Activated CD4-positive, alpha-beta T cell treated with anti-CD3 and anti-CD28 coated beads for 48 hours (primary cell): ENCODE data around the gene SHISA8.

Experiments
- DNase-seq: peaks from one replicate; pipeline ENCODE4 v3.0.0-alpha.2; 2020

Gene SHISA8

DNA sequence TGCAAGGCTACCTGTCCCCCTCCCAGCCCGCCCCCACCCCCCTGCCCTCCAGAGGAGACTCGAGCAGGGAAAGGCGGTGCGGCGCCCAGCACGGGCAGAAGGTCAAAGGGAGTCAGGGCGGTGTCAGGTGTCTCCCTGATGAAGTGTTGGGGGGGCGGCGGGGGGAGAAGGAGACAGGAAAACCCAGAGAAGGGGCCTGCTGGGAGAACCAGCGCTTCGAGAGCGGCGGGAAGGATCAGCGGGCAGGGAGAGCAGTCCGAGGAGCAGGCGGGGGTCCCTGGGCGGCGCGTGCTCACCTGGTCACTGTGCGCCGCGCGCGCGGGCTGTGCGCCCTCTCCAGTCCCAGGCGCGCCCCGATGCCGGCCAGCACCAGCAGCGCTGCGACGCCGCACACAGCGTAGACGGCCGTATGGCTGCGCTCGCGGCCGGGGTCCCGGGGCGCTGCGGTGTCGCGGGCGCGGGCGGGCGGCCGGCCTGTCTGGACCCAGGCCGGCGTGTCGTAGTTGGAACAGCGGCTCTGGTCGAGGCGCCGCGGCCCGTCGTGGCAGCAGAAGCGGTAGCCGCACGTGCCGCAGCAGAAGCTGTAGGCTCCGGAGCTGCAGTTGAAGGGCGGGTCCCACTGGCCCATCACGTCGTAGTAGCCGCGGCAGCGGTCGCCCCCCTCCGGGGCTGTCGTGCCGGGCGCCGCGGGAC lies 886 bp downstream of the SHISA8 start:
- DNase-seq, result no peak

DNA sequence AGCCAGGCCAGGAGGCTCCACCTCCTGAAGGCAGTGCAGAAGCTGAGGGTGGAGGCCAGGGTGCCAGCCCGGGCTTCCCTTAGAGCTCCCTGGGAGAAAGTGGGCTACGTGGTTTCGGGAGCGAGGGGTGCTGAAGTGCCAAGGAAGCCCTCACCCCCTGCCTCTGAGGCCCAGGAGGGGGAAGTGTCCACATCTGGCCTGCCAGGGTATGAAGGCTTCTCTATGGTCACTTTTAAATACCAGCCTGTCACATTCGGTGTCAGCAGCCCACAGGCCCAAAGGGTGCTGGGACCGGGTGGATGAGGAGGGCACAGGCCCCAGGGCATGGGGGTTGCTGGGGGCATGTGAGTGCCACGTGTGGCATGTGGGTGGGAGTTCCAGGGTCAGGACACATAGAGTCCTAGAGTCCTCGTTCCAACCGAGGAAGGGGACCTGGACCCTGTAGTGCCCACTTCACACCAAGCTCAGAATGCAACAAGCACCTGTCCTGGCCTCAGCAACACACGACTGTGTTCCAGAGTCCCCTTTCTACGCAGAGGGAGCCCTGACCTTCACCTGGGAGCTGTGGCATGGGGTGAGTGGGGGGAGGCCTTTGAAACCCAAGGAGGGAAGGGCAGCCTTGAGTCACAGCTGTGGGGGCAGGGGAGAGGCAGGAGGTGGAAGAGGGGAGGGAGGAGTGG lies 1.7 kb downstream of the SHISA8 start:
- DNase-seq, result no peak

DNA sequence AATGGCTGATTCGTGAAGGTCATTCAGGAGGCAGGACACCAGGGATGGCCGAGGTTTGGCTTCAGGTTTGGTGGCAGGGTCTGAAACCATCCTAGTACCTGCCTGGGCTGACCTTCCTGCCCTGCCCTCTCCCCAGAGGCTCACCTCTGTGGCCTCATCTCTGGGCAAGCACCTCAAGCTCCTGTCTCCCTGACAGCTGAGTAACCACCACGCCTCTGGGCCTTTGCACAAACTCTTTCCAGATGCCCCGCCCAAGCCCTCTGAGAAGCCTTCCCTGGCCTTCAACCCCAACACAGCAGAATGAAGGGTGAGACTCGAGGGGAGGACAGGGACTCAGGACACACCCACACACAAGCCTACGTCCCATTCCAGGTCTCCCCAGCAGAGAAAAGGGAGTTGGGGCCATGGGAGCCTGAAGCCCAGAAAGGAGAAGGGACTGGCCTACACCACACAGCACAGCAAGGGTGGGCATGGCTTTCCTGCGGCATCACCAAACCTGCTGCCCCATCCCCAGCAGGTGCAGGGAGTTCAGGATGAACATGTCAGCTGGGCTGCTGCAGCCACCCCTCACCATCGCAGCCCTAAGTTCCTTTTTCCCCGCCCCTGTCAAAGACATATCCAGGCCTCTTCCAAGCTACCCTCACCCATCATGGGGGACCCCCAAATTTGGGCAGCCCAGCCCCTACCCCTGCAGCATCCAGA lies 2.4 kb downstream of the SHISA8 start:
- no peak for DNase-seq

DNA sequence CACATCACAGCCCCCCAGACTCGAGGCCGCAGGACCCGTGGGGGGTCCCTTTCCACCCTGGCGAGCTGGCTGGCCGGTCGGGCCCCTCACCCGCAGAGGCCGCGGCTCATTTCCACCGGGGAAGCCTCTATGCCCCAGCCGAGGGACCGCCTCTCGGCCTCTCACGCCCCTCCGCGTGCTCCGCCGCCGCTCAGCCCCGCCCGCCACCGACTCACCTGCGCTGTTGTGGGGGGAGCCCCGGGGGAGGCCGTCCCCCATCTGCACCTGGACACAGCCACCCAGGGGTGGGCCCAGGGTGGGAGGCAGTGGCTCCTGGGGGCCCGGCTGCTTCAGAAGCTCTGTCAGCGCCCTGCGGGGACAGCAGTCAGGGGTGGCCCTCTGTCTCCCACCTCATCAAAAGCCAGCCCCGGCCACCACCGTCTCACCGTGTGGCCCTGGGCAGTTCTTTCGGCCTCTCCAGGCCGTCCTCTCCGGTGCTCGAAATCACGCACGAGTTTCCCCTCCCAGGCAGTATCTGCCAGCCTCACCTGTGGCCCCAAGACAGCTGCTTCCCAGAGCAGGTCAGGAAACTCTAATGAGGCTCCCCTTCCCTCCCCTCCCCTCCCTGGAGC lies 3.8 kb downstream of the SHISA8 start:
- no peak for DNase-seq

DNA sequence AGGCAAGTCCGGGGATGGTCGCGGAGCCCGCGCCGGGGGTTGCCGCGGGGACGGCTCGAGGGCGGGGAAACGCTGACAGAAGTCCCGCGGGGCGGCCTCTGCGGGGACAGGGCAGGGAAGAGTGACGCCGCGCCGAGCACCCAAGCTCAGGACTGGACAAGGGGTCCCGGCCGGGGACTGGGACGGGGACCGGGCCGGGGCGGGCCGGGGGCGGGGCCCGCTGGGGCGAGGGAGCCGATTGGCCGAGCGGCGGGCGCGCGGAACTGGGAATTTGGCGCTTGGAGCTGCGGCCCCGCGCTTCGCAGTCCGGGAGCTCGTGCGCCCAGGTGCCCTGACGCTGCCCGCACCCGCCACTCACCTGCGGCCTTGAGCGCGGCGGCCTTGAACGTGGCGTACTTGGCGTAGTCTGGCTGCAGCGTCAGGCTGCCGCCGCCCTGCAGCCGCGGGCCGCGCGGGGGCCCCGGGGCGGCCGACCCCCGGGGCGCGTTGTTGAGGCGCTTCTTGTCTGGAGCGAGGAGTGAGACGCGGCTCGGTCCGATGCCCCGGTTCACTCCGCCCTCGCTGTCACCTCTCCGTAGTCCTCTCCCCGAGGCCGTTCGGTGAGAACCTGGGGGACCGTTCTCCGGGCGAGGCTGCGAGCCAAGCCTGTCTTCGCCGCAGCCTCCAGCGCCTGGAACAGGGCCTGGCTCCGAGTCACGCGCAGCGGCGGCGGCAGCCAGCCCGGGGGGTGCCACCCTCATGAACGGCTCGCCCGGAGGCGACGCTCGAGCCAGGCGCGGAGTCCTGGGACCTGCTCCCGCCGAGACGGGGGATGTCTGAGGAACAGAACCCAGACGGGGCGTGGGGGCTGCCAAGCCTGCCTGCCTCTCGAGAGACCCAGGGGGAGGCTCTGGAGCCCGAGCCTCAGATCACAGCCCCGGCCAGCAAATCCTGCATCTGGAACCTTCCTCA lies 4.5 kb downstream of the SHISA8 start:
- peak; percentile 48 for DNase-seq

DNA sequence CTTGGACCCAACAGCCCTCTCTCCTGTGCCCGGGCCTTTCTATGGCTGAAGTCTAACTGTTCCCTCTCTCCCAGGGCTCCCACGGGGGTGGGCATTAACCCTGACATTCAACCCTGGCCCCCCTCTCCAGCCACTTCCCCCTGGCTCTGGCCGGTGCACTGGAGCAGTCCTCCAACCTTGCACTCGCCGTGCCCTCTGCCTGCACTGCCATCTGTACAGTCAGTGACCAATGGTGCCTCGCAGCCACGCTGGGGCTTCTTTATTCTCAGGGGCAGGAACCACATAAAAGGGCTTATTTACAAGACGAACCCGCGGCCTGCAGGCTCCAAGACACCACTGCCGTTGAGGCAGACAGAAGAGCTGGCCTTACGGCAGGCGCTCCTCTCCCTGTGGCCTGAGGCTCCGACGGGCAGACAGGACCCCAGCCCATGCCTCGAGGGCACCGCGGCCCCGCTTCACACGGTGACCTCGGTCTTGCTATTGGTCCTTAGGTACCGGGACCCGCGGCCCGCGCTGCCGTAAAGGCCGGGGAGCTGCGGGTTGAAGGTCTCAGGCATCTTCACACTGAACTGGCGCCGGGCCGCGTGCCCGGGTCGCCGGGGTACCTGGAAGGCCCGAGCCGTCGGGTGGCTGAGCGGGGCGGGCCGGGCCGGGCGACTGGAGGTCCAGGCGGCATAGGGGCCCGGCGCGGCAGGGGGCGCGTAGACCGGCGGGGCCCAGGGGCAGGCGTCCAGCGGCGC lies 5.4 kb downstream of the SHISA8 start:
- no peak for DNase-seq

DNA sequence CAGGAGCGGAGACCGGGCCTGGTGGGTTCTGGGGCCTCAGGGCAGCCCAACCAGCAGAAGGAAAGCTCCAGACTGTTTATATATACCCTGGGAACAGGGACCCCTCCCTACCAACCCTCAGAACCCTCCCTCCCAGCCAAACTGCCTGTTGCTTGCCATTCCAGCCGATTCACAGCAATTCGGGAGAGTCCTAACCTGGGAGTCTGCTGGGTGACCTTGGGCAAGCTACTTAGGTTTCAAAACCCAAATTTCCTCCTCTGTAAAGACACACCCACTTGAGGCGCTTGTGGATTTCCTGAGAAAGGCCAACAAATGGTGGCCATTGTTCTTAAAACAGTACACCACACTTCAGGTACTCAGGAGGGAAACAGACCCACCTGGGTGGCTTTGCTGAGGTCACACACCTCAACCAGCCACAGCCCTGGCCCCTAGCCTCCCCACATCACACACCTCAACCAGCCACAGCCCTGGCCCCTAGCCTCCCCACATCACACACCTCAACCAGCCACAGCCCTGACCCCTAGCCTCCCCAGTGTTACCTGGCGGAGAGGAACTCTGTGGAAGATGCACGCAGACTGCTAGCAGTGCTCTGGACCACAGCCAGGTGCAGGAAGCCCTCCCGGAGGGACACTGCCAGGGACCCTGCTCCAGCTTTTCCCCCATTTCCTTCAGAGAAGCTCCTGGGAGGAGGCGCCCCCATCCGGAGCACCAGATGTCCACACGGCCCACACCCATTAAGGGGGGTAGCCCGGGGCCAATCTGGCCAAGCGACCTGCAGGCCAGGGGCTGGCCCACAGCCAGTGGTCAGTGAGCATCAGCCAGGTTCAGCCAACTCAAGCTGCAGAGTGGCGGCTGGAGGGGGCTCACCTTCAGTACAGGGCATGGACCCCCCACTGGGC lies 6.2 kb downstream of the SHISA8 start:
- no peak for DNase-seq

DNA sequence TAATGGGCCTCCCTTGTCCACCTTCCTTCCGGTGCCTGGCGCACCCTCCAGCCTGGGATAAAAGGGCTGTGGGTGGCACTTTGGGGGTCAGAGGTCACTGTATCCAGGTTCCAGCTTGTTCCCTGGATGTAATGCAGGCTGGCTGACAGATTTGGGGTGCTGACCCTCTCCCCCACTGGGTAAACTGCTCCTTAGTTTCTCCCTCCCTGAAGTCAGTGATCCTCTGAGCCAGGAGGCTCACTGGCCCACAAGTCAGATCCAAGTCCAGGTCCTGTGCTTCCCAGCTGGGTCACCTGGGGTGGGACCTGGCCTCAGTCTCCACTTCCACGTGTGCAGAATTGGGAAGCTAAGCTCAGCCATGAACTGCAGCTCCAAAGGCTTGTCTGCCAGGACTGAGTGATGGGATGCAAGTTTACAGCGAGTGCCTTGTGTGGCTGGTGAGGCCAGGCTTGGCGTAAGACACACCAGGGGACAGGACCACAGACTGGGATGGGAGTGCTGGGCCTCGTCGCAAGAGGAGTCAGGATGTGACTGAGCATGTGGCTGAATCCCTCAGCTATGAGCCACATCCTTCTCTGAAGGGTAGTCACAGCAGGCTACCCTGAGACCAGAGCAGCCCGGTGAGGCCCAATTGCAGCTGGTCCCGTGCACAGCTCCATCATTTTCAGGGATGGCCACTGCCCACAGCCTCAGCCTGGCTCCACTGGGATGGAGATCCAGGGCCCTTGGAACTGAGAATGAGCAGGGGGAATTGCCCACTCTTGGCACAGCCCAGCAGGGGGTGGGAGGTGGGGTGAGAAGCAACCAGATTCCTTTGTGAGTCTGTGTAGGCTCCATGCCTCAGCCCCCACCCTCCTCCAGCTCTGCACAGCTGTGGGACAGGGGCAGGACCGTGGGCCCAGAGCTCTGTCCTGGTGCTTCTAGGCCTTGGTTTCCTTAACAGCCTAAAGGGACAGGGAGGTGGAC lies 7.2 kb downstream of the SHISA8 start:
- DNase-seq, result no peak

DNA sequence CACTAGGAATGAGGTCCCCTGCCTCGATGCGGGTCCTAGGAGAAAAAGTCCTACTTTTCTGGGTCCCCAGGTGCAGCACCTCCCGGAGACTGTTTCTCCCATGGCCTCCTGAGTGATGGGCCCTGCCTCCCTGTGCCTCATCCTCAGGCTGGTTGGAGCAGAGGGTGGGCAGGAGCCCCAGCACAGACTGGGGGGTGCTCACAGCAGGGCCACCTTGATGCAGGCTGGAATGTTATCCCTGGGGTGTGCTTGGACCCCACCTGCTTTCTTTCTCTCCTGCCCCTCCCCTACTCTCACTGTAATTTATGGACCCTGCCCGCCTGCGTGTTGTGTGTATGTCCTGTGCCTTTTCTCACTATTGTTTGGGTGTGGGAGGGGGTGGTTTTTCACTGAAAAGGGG lies 8.1 kb downstream of the SHISA8 start:
- no peak for DNase-seq

DNA sequence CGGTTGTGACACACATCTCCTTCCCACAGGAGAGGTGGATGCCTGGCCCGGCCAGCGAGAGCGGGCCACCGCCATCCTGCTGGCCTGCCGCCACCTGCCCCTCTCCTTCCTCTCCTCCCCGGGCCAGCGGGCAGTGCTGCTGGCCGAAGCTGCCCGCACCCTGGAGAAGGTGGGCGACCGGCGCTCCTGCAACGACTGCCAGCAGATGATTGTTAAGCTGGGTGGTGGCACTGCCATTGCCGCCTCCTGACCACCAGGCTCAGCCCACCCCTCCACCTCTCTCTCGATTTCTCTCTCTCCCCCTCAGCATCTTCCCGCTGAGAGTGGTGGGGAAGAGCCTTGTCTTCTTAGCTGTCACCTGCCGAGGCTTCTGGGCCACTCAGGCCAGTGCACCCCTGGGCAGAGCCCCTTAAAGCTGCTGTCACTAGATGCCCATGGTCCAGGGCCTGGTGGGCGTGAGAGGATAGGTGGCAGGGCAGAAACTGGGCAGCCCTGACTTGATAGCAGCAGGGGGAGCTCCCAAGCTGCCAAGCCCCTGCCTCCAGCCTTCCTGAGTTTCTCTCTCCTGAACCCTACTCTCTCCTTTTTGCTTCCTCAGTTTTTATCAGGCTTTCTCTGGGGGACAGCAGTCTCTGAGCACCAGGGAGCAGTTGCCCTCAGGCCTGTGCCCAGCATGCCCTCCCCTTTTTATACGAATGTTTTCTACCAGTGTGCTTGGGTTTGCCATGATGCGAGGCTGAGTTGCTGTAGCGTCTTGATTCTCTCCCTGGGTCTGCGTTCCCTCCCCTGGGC lies 9.3 kb downstream of the SHISA8 start:
- DNase-seq, result no peak

DNA sequence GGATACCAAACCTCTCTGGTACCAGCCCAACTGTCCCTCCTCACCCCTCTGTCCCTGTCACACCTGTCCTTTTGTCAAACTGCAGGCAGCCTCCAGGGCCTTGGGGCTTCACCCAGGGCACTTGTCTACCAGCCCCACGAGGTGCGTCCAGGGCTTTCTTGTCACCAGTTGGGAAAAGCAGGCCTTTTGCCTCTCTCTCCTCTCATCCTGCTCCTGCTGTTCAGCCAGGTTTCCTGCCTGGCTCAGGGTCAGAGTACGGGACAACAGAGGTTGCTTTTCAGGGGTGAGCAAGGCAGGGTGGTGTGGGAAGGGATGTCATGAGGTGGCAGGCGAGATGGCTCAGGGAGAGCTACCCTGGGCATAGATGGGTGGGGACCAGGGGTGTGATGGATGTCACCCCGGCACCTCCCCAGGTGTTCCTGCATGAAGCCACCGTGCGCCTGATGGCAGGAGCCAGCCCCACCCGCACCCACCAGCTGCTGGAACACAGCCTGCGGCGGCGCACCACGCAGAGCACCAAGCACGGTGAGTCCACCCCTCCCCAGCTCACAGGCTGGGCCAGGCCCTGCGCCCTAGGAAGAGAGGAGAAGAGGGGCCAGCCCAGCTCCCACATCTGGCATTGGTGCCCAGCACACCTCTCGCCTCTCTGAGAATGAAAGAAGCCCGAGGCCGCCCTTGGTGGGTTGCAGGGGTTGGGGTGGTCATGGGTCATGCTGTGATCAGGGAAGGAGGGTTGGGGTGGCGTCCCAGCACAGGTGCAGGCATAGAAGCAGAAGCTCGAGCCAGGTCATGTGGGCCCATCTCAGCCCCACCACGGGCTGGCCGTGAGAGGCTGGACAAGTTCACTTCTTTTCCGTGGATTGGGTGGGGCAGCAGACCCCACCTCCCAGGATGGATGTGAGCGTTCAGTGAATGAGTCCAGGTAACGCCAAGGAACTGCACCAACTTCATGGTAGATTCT lies 10.1 kb downstream of the SHISA8 start:
- no peak for DNase-seq

DNA sequence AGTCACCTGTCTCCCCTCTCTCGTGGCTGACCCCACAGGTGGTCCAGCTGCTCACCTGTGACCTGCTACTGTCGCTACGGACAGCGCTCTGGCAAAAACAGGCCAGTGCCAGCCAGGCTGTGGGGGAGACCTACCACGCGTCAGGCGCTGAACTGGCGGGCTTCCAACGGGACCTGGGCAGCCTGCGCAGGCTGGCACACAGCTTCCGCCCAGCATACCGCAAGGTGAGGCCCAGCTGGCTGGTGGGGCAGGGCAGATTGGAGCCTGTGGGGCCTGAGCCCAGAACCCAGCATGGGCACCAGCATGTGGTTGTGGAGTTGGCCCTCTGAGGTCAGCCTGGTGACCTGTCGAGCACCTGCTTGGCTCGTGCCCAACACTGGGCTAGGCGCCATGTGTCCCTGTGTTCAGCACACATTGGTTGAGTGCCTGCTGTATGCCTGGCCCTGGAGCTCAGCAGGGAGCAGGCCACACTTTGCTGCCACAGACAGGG lies 11.9 kb downstream of the SHISA8 start:
- DNase-seq, result no peak

DNA sequence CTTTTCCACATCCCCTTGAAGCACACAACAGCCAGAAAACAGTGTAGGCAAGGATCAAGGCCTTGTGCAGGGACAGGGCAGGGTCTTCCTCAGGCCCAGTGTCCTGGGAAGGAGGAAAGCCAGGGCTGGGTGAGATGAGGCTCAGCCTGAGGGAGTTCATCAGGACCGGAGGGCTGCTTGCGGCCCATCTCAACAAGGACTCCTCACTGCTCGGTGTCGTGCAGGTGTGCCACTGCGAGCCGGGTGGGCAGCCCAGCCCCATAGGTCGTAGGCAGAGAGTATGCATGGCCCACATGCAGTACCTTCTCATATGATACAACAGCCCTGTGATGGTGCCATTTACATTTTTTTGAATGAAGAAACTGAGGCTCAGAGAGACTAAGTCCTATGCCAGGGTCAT lies 12.9 kb downstream of the SHISA8 start:
- DNase-seq, result no peak

DNA sequence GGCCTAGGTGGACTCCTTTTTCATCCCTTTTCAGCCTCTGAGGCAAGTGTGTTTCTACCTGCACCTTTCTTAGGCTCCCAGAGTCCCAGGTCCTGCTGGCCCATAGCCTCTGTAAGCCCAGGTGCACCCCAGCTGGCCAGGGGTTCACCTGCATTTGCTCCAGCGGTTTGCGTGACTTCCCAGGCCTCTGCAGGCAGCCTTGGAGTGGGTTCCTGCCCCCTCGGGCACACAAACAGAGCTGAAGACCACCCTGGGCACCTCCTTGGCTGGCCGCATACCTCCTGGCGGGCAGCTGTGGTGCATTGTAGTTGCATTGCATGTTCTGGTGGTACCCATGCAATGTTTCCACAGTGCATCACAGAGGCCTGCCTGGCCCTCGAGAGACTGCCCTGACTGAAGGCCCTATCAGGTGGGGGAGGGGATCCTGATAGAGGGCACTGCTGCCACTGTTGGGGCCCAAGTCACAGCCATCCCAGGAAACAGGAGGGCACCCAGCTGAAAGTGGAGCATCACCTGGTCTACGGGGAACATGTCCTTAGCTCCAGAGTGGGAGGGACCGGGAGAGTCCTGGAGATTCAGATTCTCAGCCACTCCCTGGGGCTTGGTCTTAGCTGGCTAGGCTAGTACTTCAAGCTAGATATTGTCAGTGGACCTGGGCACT lies 14.1 kb downstream of the SHISA8 start:
- DNase-seq, result no peak

DNA sequence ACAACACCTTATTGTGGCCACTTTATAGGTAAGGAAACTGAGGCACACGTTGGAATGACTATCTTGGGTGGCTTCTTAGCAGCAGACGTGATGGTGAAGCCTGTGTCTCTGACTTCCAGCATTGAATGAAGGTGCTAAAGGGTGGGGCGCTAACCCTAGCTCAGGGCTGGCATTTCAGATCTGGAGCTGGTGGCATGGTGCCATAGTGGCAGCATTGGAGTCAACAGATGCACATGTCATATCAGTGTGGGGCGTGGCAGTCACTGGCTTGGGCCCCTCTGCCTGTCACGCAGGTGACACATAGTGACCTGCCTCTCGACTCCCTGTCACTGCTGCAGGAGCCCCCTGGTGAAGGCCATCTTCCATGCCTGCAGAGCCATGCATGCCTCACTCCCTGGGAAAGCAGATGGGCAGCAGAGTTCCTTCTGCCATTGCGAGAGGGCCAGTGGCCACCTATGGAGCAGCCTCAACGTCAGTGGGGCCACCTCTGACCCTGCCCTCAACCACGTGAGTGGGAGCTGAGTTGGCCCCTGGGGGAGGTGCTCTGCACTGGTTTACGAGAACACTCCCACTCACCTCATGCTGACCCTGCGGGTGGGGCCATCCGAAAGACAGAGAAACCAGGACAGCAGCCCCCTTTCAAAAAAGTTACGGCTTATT lies 14.8 kb downstream of the SHISA8 start:
- DNase-seq, result no peak

DNA sequence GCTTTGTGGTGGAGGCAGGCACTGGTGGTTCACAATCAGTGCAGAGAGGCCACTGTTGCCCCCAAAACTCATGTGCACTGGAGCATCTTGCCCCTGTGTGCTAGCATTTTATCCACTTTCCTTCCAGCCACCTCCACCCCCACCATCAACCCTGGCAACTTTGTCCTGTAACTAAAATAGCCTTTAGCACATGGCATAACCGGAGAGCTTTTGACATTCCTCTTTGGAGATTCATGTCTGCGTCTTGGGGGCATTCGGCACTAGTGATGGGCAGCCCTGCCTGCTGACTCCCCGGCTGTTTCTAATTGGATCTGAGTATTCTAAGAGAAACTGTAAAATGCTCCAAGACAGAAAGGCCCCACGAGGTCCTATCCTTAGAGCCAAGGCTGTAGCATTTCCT lies 15.8 kb downstream of the SHISA8 start:
- DNase-seq, result no peak
